HG03135 (cell line): ENCODE data around the gene GALNT5.
A peak's percentile ranks its signal among the peaks of the same experiment; 100 is the strongest.
"Not testable (repeated sequence)": the region's sequence is repeated elsewhere in the genome, so short reads cannot be mapped to it uniquely, and the experiment has no call there.

Experiments
- ATAC-seq: cut with Tn5 transposase; IDR thresholded peaks from one replicate; pipeline ENCODE4 v1.9.1; 2021; ENCODE audit warnings: mild to moderate bottlenecking, moderate library complexity; ENCODE audit not compliant: unreplicated experiment

Gene GALNT5, protein sequence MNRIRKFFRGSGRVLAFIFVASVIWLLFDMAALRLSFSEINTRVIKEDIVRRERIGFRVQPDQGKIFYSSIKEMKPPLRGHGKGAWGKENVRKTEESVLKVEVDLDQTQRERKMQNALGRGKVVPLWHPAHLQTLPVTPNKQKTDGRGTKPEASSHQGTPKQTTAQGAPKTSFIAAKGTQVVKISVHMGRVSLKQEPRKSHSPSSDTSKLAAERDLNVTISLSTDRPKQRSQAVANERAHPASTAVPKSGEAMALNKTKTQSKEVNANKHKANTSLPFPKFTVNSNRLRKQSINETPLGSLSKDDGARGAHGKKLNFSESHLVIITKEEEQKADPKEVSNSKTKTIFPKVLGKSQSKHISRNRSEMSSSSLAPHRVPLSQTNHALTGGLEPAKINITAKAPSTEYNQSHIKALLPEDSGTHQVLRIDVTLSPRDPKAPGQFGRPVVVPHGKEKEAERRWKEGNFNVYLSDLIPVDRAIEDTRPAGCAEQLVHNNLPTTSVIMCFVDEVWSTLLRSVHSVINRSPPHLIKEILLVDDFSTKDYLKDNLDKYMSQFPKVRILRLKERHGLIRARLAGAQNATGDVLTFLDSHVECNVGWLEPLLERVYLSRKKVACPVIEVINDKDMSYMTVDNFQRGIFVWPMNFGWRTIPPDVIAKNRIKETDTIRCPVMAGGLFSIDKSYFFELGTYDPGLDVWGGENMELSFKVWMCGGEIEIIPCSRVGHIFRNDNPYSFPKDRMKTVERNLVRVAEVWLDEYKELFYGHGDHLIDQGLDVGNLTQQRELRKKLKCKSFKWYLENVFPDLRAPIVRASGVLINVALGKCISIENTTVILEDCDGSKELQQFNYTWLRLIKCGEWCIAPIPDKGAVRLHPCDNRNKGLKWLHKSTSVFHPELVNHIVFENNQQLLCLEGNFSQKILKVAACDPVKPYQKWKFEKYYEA

DNA sequence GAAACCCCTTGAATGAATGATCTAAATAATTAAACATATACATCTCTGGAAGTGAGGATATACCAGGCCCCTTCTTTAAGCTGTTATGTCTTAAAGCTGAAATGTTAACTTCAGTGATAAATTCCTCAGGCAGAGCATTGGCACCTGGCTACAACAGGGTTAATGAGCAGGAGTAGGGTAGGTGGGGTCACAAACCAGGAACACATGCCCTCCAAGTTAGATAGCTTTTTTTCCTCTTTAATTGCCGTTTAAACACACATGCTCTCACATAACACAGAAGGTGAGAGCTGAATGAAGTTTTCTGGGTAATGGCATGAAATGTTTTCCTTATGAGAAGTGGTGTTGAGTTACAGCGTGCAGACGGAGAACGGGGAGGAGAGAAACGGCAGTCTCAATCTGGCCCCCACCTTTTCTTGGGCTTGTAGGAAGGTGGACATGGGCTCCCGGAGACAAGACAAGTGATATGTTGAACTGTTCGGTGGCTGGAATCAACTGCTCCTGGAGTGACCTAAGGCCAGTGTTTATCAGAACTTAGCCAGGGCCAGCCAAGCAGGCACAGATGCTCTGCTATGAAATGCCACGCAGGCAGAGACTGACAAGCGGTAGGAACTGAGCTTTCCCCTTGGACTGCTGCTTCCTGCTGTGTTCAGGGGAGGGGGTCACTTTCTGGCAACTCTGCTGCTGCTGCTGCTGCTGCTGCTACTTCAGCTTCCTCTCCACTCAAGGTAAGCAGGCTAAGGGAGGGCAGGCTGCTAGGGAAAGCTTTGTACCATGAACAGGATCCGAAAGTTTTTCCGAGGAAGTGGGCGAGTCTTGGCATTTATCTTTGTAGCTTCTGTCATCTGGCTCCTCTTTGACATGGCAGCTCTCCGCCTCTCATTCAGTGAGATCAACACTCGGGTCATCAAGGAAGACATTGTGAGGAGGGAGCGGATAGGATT, at the start of gene GALNT5:
Gene GALNT5 (plus strand): TSS at position 394 of the 941 bp plus-strand sequence. CDS start 378 bp downstream, at position 772.
- no peak for ATAC-seq

DNA sequence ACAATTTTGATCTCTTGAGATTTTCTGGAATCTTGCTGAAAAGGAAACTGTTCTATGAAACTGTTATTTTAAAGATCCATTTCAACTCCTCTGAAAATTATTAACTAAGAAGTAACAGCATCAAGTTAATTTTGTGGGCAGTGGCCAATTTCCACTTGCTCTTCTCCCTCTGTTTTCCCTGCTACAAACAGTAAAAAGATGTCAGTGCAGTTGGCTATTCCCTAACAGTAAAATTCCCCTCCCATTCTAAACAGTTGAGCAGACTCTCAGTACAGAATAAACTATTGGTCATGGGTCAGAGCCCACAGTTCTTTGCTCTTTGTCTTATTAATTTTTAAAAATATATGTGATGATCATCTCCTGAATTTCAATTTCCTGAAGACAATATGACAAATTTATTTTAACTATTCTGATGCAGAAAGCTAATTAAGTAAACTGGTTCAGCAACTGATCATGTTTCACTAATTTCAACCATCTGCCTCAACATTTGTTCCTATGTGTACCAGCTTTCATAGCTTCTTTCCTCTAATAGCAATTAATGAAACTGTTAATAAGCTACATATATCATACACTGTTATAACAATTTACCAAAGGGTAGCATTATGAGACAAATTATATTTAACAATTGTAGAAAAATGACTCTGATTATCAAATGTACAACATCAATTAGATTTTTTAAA, 41.1 kb upstream of the GALNT5 start:
- ATAC-seq, result no peak

DNA sequence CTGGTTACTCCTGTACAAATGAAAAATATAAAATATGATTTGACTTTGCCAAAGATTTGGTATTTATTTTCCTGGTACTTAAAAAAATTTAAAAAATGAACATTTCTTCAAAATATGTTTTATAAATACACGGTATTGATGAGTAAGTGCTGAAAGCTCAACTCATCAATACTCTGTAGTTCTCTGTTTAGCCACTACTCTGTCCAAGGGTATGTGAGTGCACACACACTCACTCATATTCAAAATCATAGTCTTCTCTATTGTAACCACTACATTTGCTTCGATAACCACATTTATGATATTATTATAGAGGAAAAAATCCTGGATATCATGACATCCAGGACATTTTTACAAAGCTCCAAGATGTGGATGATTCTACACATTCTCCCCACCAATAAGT, 40.1 kb upstream of the GALNT5 start:
- no peak for ATAC-seq

DNA sequence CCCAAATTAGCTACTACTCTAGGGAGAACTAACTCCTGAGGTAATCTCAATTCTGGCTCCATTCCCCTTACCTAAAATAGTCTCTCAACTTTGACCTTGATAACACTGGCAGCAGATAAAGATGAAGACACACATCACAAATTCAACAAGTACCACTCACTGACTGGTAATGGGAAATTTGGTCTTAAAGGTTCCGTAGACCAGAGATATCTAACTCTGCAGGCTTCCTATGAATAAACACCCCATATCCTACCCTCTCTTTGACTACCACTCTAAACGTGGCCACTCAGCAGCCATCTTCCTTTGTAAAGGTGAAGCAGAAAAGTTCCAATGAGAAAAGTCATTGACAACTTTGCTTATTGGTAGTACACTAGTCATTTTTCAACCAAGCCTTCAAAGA, 38.6 kb upstream of the GALNT5 start:
- no peak for ATAC-seq

DNA sequence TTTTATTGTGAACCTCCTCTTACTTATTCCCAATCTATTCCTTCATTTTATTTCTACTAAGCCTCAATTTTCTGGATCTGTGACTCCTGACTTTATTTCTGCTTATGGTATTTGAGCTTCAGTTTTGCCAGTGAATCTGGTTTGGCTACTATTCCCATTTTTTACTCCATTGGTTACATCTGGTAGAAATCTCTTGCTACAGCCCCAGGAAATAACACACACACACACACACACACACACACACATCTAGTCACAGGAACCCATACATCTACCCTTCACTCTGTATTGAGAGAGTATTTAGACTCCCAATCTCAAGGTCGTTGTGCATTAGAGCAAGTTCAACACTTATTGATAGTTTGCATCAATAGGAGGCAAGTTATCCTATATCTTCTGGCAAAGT, 37.0 kb upstream of the GALNT5 start:
- no peak for ATAC-seq

DNA sequence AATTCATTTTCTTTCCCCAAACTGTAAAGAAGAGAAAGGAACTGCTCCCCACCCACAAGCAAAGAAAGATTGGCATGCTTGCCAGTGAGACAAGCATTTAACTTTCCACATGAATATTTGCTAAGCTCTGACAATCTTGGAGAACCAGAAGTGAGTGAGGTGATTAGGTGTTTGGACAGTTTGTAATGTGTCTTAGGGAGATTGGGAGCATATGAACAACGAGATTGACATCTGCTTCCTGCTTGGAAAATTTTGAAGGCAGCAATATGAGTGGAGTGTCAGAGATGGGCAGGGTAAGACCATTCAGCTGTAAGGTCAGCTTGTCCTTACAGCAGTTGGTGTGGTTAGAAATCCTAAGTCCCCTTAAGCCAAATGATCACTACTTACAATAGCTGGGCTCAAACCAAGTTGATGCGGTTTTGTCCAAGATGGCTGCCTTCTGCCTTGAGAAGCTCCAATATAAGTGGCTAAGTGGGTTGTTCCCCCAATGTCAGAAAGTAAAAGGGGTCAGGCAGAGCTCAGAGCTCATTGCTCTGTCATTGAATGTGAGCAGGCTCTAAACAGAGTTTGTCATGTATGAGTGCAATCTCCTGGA, 36.0 kb upstream of the GALNT5 start:
- no peak for ATAC-seq

DNA sequence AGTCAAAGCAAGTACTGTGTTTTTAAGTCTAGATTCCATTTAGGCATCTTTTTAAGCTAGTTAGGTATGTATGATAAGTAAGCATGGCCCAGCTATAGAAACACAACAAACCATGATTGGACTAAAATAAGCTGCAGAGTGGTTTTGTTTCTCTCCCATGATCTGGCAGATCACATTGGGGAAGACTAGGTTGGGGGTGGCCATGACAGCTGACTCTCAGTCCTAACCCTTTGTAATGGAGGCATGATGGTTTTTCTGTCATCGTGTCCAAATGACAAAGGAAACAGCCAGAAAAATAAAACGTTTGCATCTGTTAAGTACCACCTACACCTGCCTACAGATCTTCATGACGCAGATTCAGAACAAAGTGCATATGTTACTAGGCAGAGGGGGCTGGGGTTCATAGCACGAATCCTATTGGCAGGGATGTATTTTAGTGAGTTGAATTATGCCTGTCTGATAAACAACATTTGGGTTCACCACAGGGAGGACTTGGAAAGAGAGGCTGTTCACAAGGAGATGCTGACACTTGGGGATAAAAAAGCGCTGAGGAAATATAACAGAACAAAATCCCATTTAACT, 33.8 kb upstream of the GALNT5 start:
- ATAC-seq, result no peak

DNA sequence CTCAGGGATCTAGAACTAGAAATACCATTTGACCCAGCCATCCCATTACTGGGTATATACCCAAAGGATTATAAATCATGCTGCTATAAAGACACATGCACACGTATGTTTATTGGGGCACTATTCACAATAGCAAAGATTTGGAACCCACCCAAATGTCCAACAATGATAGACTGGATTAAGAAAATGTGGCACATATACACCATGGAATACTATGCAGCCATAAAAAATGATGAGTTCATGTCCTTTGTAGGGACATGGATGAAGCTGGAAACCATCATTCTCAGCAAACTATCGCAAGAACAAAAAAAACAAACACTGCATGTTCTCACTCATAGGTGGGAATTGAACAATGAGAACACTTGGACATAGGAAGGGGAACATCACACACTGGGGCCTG, 33.1 kb upstream of the GALNT5 start:
- not testable (repeated sequence) for ATAC-seq

DNA sequence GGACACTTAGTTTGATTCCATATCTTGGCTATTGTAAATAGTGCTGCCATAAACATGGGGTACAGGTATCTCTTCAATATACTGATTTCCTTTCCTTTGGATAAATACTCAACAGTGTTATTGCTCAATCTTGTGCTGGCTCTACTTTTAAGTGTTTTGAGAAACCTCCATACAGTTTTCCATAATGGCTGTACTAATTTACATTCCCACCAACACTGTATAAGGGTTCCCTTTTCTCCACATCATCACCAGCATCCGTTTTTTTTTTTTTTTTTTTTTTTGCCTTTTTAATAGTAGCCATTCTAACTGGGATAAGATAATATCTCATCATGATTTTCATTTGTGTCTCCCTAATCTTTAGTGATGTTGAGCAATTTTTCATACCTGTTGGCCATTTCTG, 29.9 kb upstream of the GALNT5 start:
- ATAC-seq, result no peak

DNA sequence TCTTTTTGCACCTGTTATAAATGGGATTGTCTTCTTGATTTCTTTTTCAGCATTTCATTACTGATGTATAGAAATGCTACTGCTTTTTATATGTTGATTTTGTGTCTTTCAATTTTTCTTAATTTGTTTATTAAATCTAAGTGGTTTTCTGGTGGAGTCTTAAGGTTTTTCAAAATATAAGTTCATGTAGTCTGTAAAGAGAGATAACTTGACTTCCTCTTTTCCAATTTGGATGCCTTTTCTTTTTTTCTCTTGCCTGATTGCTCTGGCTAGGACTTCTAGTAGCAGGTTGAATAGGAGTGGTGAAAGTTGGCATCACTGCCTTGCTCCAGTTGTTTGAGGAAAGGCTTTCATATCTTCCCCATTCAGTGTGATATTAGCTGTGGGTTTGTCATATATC, 28.6 kb upstream of the GALNT5 start:
- no peak for ATAC-seq

DNA sequence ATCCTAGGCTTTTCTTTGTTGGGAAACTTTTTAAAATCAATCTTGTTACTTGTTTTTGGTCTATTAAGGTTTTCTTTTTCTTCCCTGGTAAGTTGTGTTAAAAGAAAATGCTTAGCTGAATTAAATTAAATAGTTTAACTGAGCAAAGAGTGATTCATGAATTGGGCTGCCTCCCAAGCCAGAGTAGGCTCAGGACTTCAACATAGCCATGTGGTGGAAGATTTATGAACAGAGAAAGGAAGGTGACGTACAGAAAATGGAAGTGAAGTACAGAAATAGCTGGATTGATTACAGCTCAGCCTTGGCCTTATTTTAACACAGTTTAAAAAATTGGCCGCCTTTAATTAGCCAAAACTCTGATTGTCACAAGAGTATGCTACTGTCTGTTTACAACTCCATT, 27.9 kb upstream of the GALNT5 start:
- ATAC-seq, result no peak

DNA sequence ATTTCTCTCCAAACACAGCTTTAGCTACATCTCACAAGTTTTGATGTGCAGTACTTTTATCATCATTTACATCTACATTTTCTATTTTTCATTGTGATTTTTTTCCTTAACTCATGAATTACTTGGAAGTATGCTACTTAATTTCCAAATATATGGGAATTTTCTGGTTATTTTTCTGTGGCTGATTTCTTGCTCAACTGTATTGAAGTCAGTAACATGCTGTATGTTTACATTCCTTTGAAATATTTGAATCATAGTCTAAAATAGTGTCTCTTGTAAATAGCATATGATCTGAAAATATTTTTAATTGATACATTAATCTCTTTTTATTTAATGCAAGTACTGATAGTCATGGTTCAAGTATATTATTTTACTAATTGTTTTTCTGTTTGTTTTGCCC, 26.0 kb upstream of the GALNT5 start:
- ATAC-seq, result no peak

DNA sequence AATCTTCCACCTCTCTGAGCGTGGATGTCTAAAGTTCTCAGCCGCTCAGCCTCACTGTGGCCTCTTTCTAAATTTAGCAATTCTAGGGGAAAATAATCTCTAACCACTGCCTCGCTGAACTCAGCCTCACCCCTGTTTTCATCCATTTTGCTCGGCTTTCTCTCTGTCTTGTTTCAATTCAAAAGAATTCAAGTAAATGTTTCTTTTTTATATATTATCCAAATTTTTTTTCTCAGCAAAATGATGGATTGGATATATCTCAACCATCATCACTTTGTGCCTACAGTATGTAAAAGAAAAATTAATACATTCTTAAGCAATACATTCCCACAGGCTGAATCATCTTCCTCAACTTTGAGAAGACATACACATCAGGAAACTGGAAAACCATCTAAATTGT, 24.0 kb upstream of the GALNT5 start:
- no peak for ATAC-seq

DNA sequence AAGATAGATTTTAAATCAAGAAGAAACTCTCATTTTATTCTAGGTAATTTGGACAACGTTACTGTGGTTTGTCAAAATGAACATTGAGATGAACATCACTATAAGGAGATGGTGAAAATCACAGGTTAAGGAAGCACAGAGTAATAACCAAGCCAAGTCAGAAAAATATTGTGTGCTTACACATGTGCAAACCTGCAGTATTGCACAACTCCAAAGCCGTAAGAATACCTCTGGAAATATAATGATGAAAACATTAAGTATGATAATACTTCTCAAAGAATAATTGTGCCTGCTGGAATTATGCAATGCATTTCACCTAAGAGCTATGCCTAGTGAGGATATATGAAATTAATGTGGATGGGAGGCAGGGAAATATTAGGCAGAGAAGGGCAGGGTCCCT, 21.1 kb upstream of the GALNT5 start:
- no peak for ATAC-seq

DNA sequence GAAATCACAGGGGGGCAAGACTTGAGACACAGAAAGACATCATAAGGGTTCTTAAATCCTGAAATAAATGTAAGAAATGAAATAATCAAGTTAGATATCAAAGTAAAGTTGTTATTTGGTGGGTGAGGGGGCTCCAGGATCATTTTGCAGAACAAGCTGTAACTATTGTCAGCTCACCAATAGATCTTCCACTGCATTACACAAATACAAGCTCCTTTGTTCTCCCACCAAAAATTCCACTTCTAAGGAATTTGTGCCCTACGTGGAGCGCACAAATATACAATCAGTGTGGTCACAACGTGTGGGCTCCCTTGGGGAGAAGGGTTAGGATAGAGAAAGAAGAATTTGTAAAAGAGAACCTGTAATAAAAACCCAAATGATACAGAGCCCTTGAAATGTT, 19.2 kb upstream of the GALNT5 start:
- ATAC-seq, result no peak

DNA sequence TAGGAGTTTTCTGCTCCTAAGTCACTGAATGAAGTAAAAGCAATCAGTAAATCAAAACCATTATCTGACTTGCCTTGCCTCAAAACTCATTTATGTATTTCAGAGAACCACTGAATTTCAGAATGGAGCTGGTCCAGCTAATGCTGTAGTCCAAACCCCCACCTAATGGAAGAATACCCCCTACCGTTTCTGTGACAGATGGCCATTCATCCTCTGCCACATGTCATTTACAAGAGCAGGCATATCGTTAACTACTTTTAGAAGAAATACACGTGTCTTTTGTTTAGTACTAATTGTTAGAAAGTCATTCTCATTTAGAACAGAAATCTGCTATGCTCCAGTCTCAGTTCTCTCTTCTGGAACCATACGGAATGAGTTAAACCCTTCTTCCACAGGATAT, 12.8 kb upstream of the GALNT5 start:
- ATAC-seq, result no peak

DNA sequence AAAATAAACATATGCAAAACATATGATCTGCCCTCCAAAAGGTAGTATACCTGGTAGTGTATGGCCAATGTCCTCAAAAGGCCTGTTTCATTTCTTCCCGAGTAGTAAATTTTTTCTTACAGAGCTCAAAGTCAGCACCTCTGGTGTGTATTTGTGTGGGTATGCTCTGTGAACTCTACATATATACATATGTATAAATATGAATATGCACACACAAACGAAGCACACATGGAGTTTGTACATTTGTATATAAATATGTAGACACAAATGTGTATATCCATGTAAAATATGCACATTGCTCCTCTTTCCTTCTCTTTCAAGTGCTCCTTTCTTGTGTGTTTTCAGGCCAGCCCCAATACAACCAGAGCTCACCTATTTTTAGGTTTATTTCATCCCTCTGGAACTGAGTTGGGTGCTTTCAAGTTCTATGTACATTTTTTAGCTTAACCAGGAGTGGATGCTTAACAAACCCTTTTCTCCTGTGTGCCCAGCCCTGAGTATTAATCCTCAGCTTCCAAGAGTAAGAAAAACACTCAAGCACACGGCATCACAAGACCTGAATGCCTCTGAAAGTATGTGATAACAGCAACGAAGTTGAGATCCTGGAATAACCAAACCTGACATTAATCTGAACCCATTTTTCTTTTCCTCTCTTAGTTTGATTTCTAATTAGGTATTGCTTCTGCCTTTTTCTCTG, 12.2 kb upstream of the GALNT5 start:
- ATAC-seq, result no peak

DNA sequence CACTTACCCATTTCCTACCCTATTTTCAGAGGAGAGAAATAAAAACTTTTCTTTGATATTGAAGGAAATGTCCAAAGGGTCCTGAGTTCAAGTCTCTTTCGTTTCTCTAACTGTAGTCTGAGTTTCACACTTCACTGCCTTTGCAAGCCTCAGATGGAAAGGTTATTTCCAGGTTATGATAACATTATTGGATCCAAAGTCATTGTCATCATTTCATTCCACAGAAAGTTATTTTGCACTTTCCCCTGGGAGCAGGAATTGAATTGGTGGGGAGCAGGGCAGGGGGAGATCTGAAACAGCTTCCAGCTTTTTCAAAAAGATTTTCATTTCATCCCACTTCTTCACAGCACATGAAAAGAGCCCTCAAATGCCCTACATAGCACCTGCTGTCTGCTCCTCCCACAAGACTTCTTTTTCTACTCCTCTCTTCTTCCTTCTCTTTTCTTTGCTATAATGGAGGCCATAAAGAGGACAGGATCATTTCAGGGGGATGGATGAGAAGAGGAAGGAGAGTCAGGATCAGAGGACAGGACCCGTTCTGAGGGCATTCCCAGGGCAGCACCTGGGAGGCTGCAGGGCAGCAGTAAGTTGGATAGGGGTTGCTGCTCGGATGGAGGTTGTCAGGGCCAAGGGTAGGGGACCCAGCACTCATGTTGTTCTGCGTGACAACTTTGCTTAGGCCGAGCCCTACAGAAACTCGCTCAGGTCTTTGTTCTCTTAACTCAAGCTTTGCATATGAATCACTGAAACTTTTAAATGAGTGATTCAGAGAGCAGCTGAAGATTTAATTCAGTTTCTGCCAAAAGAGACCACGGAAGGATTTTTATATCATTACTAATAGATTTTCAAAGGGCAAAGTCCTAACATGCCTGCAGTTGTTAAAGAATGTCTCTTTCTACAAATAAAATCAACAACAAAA, 11.4 kb upstream of the GALNT5 start:
- peak; percentile 96 for ATAC-seq
